Stomach (tissue), 9 donors: Measurements from ENCODE around the gene CLEC2D. TPM values are rescaled to one million over a fixed set of nuclear protein-coding genes. Genes with fewer than 3 reads are reported as not detected.
"Not testable (repeated sequence)": the region's sequence is repeated elsewhere in the genome, so short reads cannot be mapped to it uniquely, and the experiment has no call there.

Experiments
- DNase-seq, 2 donors: peaks; one replicate each; pipeline versions ENCODE4 v3.0.0 to v3.0.0-alpha.2; 2013 to 2019
- H3K27ac ChIP-seq, 5 donors: fragments of 200-600 bp in 4 of 5; sonication (generic) in 4 of 5; one replicate each; pipeline ENCODE4 v1.5.1; 2013 to 2019; ENCODE audit warnings: mild to moderate bottlenecking in 1 of 5, moderate library complexity in 1 of 5
- H3K27me3 ChIP-seq, 3 donors: fragments of 200-600 bp; sonication (generic); one replicate each; pipeline ENCODE4 v1.5.1; 2017 to 2019; ENCODE audit warnings: mixed run types in 1 of 3
- H3K36me3 ChIP-seq, 4 donors: fragments of 200-600 bp; sonication (generic); 1 replicate in 3 of 4; 2 replicates in 1 of 4; pipeline ENCODE4 v1.5.1; 2016 to 2019
- H3K4me1 ChIP-seq, 4 donors: fragments of 200-600 bp; sonication (generic); one replicate each; pipeline ENCODE4 v1.5.1; 2016 to 2019
- H3K4me3 ChIP-seq, 4 donors: fragments of 200-600 bp; sonication (generic) in 3 of 4; one replicate each; pipeline ENCODE4 v1.5.1; 2016 to 2019; ENCODE audit warnings: mild to moderate bottlenecking in 1 of 4
- H3K9me3 ChIP-seq, 4 donors: fragments of 200-600 bp; sonication (generic); one replicate each; pipeline ENCODE4 v1.5.1; 2016 to 2019
- CTCF ChIP-seq, 7 experiments: fragments of 450-650 bp in 4 of 7; fragments of 200-600 bp in 3 of 7; sonication (generic) in 3 of 7; IDR thresholded peaks; one replicate each; pipeline ENCODE4 v1.5.1; 2016 to 2019; ENCODE audit warnings: antibody characterized with exemption in 7 of 7, control low read depth in 2 of 7, mild to moderate bottlenecking in 1 of 7
- EP300 ChIP-seq: sonication (generic); formaldehyde crosslinking; IDR thresholded peaks from one replicate; pipeline ENCODE4 v1.6.1; 2017; ENCODE audit warnings: antibody characterized with exemption
- POLR2A ChIP-seq, 4 donors: fragments of 450-650 bp; IDR thresholded peaks; one replicate each; pipeline ENCODE4 v1.6.1; 2016; ENCODE audit warnings: antibody characterized with exemption in 4 of 4, control low read depth in 2 of 4, mild to moderate bottlenecking in 1 of 4, moderate library complexity in 1 of 4
- POLR2AphosphoS5 ChIP-seq, 3 donors: sonication (generic); formaldehyde crosslinking; IDR thresholded peaks; one replicate each; pipeline ENCODE4 v1.6.1; 2016; ENCODE audit warnings: antibody characterized with exemption in 3 of 3
- WGBS, 5 donors: extraction: QIAGEN DNeasy Blood & Tissue Kit in 3 of 5; methylation state at CpG; one replicate each; pipeline versions ENCODE4 v1.1.5 to v1.1.7; 2013 to 2018; 5-methylcytosine and 5-hydroxymethylcytosine counted together
- intact Hi-C: fragments of 100-400 bp; cut with DNase I; formaldehyde crosslinking; loops from one replicate; pipeline ENCODE4 v1.15.1; 2023; ENCODE audit warnings: low total_unique reads
- polyA plus RNA-seq, 3 donors: library from polyadenylated mRNA; stranded (reverse); fragments of 200-250 nt; gene quantifications; one replicate each; pipeline ENCODE4 v1.2.3, GENCODE V29; 2013
- total RNA-seq, 5 donors: library from RNA; depleted of rRNA; stranded (reverse); fragments of >200 nt; gene quantifications; one replicate each; pipeline versions ENCODE4 v1.1.0 to v1.2.3, GENCODE V29; 2014 to 2016
- donor health status: healthy with polysubstance abuse.
- donor health status: Bipolar disorder and iron deficiency.
- donor health status: healthy.

The CLEC2D gene
- total and polyA plus RNA-seq, 8 donors, result 2.2 to 90.2 (median 21.1) TPM; not detected in 1

DNA sequence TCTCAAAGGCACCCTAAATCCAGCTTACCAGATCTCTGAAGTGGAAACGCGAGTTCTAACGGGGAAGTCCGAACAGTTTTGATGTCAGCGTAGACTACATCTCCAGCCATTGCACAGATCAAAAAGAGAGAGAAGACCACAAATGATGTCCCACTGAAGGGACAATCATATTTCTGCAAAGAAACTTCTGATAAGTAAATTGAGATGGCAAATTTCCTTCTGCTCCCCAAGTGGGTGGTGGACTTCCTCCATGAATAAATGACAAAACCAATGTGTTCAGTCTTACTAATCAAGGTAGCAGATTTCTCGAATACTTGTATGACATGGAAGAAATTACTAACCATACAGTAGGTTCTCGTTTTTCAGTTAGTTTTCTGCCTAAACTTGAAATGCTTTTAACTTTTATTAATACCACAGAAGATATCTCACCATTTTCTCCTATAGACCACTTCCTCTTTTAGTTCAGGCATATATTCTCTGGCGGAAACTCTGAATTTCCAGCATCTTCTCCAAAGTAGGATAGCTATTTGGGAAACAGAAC lies 63.5 kb downstream of the CLEC2D start, which contains the start of gene CLECL1:
TSS of gene CLECL1 (minus strand) at position 177 of the 541 bp plus-strand sequence.
- Histone ChIP-seq H3K27me3 (no peaks in the 10 kb centered on the region), H3K4me1 (no peaks in the 10 kb centered on the region), H3K9me3 (no peaks in the 10 kb centered on the region), H3K27ac (peak within 1 kb of the TSS in 2 of 5 donors; percentile 2 to 68), H3K36me3 (no peaks in the 10 kb centered on the region), H3K4me3 (no peak within 1 kb of the TSS)
- 73 to 83% (median 75%) methylated on average over 8 of the region's 8 CpGs for WGBS, 5 donors
- intact Hi-C loops, result no loop called here
- TF ChIP-seq POLR2AphosphoS5 (IDR thresholded peaks at IDR 0.05) (no peak), EP300 (no peak), POLR2A (IDR thresholded peaks at IDR 0.05) (no peak), CTCF (IDR thresholded peaks at IDR 0.05) (no peak)
- DNase-seq, result no peak

DNA sequence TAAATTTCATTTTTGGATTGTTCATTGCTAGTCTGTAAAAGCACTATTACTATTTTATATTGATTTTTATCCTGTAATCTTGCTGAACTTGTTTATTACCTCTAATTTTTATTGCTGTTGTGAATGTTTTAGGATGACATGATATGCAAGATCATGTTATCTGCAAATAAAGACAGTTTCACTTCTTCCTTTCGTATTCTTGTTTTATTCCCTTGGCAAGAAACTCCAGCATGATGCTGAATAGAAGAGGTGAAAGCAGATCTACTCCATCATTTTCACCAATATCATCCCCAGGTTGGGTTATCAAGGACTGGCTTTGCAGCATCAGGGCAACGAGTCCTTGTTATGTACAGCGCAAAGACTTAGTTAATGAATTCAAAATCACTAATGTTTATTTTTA lies 66.1 kb downstream of the CLEC2D start:
- no peaks in the 10 kb centered on the region for H3K36me3 ChIP-seq
- WGBS, 5 donors, result 85 to 92% (median 86%) methylated on average over 3 of the region's 3 CpGs
- no peak for TF ChIP-seq CTCF (IDR thresholded peaks at IDR 0.05)
- no peak for TF ChIP-seq POLR2AphosphoS5 (IDR thresholded peaks at IDR 0.05)
- no peak for TF ChIP-seq POLR2A (IDR thresholded peaks at IDR 0.05)
- no peak for TF ChIP-seq EP300
- H3K4me1 ChIP-seq, result no peaks in the 10 kb centered on the region
- DNase-seq, result no peak
- H3K4me3 ChIP-seq, result no peak overlapping the region
- H3K9me3 ChIP-seq, result no peaks in the 10 kb centered on the region
- intact Hi-C loops, result no loop called here
- H3K27me3 ChIP-seq, result no peaks in the 10 kb centered on the region
- H3K27ac ChIP-seq, result no peak overlapping the region

GRCh38 chr12:9736936-9737705 lies 67.6 kb downstream of the CLEC2D start:
- TF ChIP-seq CTCF (IDR thresholded peaks at IDR 0.05) (no peak), POLR2AphosphoS5 (IDR thresholded peaks at IDR 0.05) (no peak), POLR2A (IDR thresholded peaks at IDR 0.05) (no peak), EP300 (no peak)
- no peak for DNase-seq
- no peaks in the 10 kb centered on the region for H3K36me3 ChIP-seq
- no peaks in the 10 kb centered on the region for H3K4me1 ChIP-seq
- no peak overlapping the region for H3K4me3 ChIP-seq
- intact Hi-C loops, result no loop called here
- H3K27me3 ChIP-seq, result no peaks in the 10 kb centered on the region
- peak overlapping the region in 4 of 5 donors; percentile 19 to 53 (median 47) for H3K27ac ChIP-seq
- 39 to 64% (median 63%) methylated on average over 3 of the region's 3 CpGs for WGBS, 5 donors
- H3K9me3 ChIP-seq, result no peaks in the 10 kb centered on the region

GRCh38 chr12:9738905-9739304 lies 69.4 kb downstream of the CLEC2D start:
- H3K9me3 ChIP-seq, H3K4me1 ChIP-seq, H3K27me3 ChIP-seq, DNase-seq, H3K27ac ChIP-seq, H3K4me3 ChIP-seq, H3K36me3 ChIP-seq, intact Hi-C loops: not testable (repeated sequence)
- WGBS, 5 donors, result 82 to 92% (median 89%) methylated on average over 13 to 14 of the region's 14 CpGs

GRCh38 chr12:9739404-9740105 lies 70.0 kb downstream of the CLEC2D start:
- peak overlapping the region; percentile 40 to 74 (median 63) for H3K27ac ChIP-seq
- peak; percentile 37 to 40 for DNase-seq
- H3K36me3 ChIP-seq, H3K4me1 ChIP-seq, intact Hi-C loops, H3K9me3 ChIP-seq, H3K27me3 ChIP-seq: not testable (repeated sequence)
- WGBS, 5 donors, result 49 to 74% (median 70%) methylated on average over 24 to 54 of the region's 54 CpGs
- peak overlapping the region; percentile 10 to 50 (median 38) for H3K4me3 ChIP-seq
